OCI-LY1 (cell line): ENCODE measurements around the gene RNF38.

ENCODE experiments used
- H2AFZ ChIP-seq: fragments of 200-600 bp; sonication (generic), shearing (Covaris generic); 2 replicates; pipeline ENCODE4 v1.6.0; 2014; ENCODE audit warnings: antibody characterized with exemption, mild to moderate bottlenecking, low read length
- H3F3A ChIP-seq: fragments of 200-600 bp; sonication (generic), shearing (Covaris generic); 2 replicates; pipeline ENCODE4 v1.6.0; 2014; ENCODE audit warnings: mild to moderate bottlenecking, antibody characterized with exemption, low read length, moderate library complexity; ENCODE audit not compliant: insufficient read depth
- H3K27ac ChIP-seq: fragments of 200-600 bp; sonication (generic); 2 replicates; pipeline ENCODE4 v1.5.1; 2014; ENCODE audit warnings: low read length, mixed run types, mild to moderate bottlenecking, low read depth; ENCODE audit not compliant: poor library complexity, severe bottlenecking
- H3K27me3 ChIP-seq: fragments of 200-600 bp; sonication (generic); 2 replicates; pipeline ENCODE4 v1.6.0; 2014; ENCODE audit warnings: antibody characterized with exemption, mild to moderate bottlenecking, low read length, moderate library complexity; ENCODE audit not compliant: insufficient read depth
- H3K36me3 ChIP-seq: fragments of 200-600 bp; sonication (generic); 2 replicates; pipeline ENCODE4 v1.6.1; 2014; ENCODE audit warnings: mild to moderate bottlenecking, antibody characterized with exemption, low read length, moderate library complexity, mixed read lengths; ENCODE audit not compliant: insufficient read depth
- H3K4me1 ChIP-seq: fragments of 200-600 bp; sonication (generic); 2 replicates; pipeline ENCODE4 v1.5.1; 2014; ENCODE audit warnings: mild to moderate bottlenecking, low read length, moderate library complexity; ENCODE audit not compliant: insufficient read depth, severe bottlenecking
- H3K4me2 ChIP-seq: fragments of 200-600 bp; sonication (generic), shearing (Covaris generic); 2 replicates; pipeline ENCODE4 v1.6.1; 2014; ENCODE audit warnings: low read length
- H3K4me3 ChIP-seq: fragments of 200-600 bp; sonication (generic); 2 replicates; pipeline ENCODE4 v1.5.1; 2014; ENCODE audit warnings: low read length, low read depth, mild to moderate bottlenecking, mixed read lengths; ENCODE audit not compliant: poor library complexity, severe bottlenecking
- H3K79me2 ChIP-seq: fragments of 200-600 bp; shearing (Covaris generic); 2 replicates; pipeline ENCODE4 v1.6.1; 2016; ENCODE audit warnings: mixed run types, low read length, mixed read lengths; ENCODE audit not compliant: insufficient read depth
- H3K9ac ChIP-seq: fragments of 200-600 bp; sonication (generic), shearing (Covaris generic); 2 replicates; pipeline ENCODE4 v1.6.1; 2014; ENCODE audit warnings: mild to moderate bottlenecking, low read length, mixed read lengths
- H3K9me2 ChIP-seq: fragments of 200-600 bp; sonication (generic), shearing (Covaris generic); 2 replicates; pipeline ENCODE4 v1.6.1; 2014; ENCODE audit warnings: low read depth, mild to moderate bottlenecking, low read length, mixed read lengths
- H3K9me3 ChIP-seq: fragments of 200-600 bp; shearing (Covaris generic); 2 replicates; pipeline ENCODE4 v1.6.1; 2014; ENCODE audit warnings: low read length, mixed read lengths
- H4K20me1 ChIP-seq: fragments of 200-600 bp; sonication (generic), shearing (Covaris generic); 2 replicates; pipeline ENCODE4 v1.6.0; 2016; ENCODE audit warnings: mild to moderate bottlenecking, low read length; ENCODE audit not compliant: insufficient read depth
- EZH2 ChIP-seq: fragments of 200-600 bp; sonication (generic), shearing (Covaris generic); IDR thresholded peaks from 2 replicates; pipeline ENCODE4 v1.8.0; 2017; ENCODE audit warnings: borderline replicate concordance, mixed run types, mild to moderate bottlenecking, antibody characterized with exemption, low read length, moderate library complexity, mixed read lengths
- TF ChIP-seq, protein P1 (sequence below): fragments of 200-600 bp; sonication (generic), shearing (Covaris generic); IDR thresholded peaks from 2 replicates; pipeline ENCODE4 v1.5.1; 2017; ENCODE audit warnings: mild to moderate bottlenecking, antibody characterized with exemption, low read length, moderate library complexity, mixed read lengths

RNF38 gene

DNA sequence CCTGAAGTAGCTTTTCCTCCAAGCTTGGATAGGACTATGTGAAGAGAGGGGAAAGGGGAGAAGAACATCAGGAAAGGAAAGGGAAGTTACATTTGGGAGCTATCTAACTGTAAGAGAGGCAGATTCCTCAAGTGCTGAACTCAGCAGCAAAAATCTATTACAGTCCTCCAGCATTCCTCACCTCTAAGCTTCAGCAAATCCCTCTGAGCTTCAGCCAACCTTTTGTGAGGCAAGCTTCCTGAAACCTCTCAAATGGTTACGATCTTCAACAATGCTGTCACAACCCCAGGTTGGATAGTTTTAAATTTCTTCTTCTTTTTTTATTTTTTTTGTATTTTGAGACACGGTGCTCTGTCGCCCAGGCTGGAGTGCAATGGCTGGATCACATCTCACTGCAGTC is 2.5 kb upstream of the RNF38 start:
- Histone ChIP-seq H3K27ac (no peak overlapping the region), H4K20me1 (no peaks in the 10 kb centered on the region), H3F3A (no peaks in the 10 kb centered on the region), H3K79me2 (peaks cover 25% of the 10 kb centered on the region), H3K4me2 (no peak overlapping the region), H3K4me1 (peaks cover 25% of the 10 kb centered on the region), H3K27me3 (no peaks in the 10 kb centered on the region), H3K4me3 (no peak overlapping the region), H3K36me3 (peaks cover 7% of the 10 kb centered on the region; the same call in 1 of the 2 replicates), H3K9me2 (no peaks in the 10 kb centered on the region), H3K9ac (no peak overlapping the region), H2AFZ (no peak overlapping the region), H3K9me3 (no peaks in the 10 kb centered on the region)
- TF ChIP-seq, protein P1, sequence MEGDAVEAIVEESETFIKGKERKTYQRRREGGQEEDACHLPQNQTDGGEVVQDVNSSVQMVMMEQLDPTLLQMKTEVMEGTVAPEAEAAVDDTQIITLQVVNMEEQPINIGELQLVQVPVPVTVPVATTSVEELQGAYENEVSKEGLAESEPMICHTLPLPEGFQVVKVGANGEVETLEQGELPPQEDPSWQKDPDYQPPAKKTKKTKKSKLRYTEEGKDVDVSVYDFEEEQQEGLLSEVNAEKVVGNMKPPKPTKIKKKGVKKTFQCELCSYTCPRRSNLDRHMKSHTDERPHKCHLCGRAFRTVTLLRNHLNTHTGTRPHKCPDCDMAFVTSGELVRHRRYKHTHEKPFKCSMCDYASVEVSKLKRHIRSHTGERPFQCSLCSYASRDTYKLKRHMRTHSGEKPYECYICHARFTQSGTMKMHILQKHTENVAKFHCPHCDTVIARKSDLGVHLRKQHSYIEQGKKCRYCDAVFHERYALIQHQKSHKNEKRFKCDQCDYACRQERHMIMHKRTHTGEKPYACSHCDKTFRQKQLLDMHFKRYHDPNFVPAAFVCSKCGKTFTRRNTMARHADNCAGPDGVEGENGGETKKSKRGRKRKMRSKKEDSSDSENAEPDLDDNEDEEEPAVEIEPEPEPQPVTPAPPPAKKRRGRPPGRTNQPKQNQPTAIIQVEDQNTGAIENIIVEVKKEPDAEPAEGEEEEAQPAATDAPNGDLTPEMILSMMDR = no peak

DNA sequence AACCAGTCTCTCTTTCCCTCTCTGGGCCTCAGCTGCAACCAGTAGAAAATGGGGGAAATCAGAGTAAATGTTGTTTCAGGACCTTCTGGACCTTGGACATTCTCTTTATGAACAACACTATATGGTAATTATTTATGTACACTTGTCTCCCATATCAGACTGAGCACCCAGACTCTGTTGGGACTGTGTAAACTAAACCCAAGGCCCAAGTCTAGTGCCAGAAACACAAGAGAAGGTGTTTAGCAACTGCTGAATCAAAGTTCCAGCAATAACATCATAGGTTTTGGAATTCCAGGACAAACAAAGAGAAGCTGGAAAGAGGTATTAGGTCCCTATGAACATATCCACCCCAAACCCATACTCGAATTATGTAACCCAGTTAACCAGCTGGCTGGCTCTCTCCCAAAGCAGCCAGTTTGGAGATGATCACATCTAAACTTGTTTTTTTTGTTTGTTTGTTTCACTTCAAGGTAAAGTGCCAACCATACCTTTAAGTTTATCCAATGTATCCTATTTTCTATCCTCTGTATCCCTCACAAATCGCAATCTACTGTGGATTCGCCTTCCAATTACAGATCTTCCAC is 1.9 kb upstream of the RNF38 start:
- no peaks in the 10 kb centered on the region for H3K27me3 ChIP-seq
- peak overlapping the region; percentile 98 for H3K4me3 ChIP-seq
- H3K4me2 ChIP-seq = peak overlapping the region; percentile 89
- H3K9me2 ChIP-seq = no peaks in the 10 kb centered on the region
- H3K9me3 ChIP-seq = no peaks in the 10 kb centered on the region
- H3K79me2 ChIP-seq = peaks cover 30% of the 10 kb centered on the region
- TF ChIP-seq EZH2 = no peak
- TF ChIP-seq, protein P1 = no peak
- H3K27ac ChIP-seq = peak overlapping the region; percentile 60
- no peaks in the 10 kb centered on the region for H4K20me1 ChIP-seq
- H3K36me3 ChIP-seq = peaks cover 12% of the 10 kb centered on the region; the same call in 1 of the 2 replicates
- H3K9ac ChIP-seq = peak overlapping the region; percentile 95
- H2AFZ ChIP-seq = no peak overlapping the region
- H3F3A ChIP-seq = no peaks in the 10 kb centered on the region
- H3K4me1 ChIP-seq = peaks cover 20% of the 10 kb centered on the region

DNA sequence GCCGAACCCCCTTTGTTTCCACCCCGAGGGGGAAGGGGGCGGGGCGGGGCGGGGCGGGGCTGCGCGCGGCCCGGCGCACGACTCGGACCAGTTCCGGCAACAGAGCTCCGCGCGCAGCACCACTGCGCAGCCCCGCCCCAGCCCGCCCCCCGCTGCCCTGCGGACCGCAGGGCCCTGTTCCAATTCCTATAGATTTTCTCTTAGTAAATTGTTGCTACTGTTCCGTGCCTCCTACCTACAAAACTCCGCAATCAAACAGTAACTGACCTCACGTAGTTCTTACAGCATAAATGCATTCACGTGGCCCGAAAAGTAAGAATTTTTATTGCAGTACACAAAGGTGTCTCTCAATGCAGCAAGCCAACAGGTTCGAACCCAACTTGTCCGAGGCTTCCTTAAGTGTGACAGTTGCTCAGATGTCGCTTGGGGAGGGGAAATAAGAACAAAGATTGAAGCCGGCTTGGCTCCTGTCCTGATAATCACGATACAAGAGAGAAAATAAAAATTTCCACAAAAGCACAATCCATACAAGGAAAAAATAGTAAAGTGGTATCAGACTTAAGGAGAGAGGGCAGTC is 1.2 kb upstream of the RNF38 start:
- no peaks in the 10 kb centered on the region for H3F3A ChIP-seq
- H4K20me1 ChIP-seq = no peaks in the 10 kb centered on the region
- H3K36me3 ChIP-seq = peaks cover 16% of the 10 kb centered on the region
- H2AFZ ChIP-seq = no peak overlapping the region
- peak overlapping the region; percentile 98 for H3K4me3 ChIP-seq
- peak overlapping the region; percentile 60 for H3K27ac ChIP-seq
- peak overlapping the region; percentile 89 for H3K4me2 ChIP-seq
- H3K9me3 ChIP-seq = peaks cover under 1% of the 10 kb centered on the region; the same call in 1 of the 2 replicates
- H3K9ac ChIP-seq = peak overlapping the region; percentile 95
- peaks cover 20% of the 10 kb centered on the region for H3K4me1 ChIP-seq
- TF ChIP-seq, protein P1 = no peak
- TF ChIP-seq EZH2 = no peak
- no peaks in the 10 kb centered on the region for H3K9me2 ChIP-seq
- no peaks in the 10 kb centered on the region for H3K27me3 ChIP-seq
- H3K79me2 ChIP-seq = peaks cover 36% of the 10 kb centered on the region
